ENCODE measurements around the gene FEZF2.

Gene FEZF2

GRCh38 chr3:62343755-62344154, 29.6 kb downstream of the FEZF2 start:
- intact Hi-C loops (cut with DNase I; ENCODE audit: low total_unique reads): loop anchor here (10.0 kb wide), 1 partner anchor 211 kb away; no protein-coding TSS in a partner anchor
- no peak overlapping the region for H3K4me3 ChIP-seq
- no peak overlapping the region for H3K27ac ChIP-seq
- H3K36me3 ChIP-seq: no peaks in the 10 kb centered on the region
- no peaks in the 10 kb centered on the region for H3K27me3 ChIP-seq
- H3K4me1 ChIP-seq: no peaks in the 10 kb centered on the region
- no peak for TF ChIP-seq CTCF (IDR thresholded peaks at IDR 0.05)
- no peak for DNase-seq
- no peaks in the 10 kb centered on the region for H3K9me3 ChIP-seq

- TF ChIP-seq CTCF (IDR thresholded peaks at IDR 0.05): no peak
- no peak overlapping the region for H3K27ac ChIP-seq
- H3K36me3 ChIP-seq: no peaks in the 10 kb centered on the region
- intact Hi-C loops (cut with DNase I; ENCODE audit: low total_unique reads): no loop called here
- no peaks in the 10 kb centered on the region for H3K4me1 ChIP-seq
- H3K27me3 ChIP-seq: no peaks in the 10 kb centered on the region
- H3K9me3 ChIP-seq: no peaks in the 10 kb centered on the region
- H3K4me3 ChIP-seq: no peak overlapping the region
- DNase-seq: no peak
These were observed 38.2 kb downstream of the FEZF2 start for GRCh38 chr3:62335196-62335595.

- peak; percentile 42 to 51 for TF ChIP-seq CTCF (IDR thresholded peaks at IDR 0.05)
- H3K4me1 ChIP-seq: no peaks in the 10 kb centered on the region
- H3K4me3 ChIP-seq: no peak overlapping the region
- no peak overlapping the region for H3K27ac ChIP-seq
- H3K9me3 ChIP-seq: no peaks in the 10 kb centered on the region
- H3K36me3 ChIP-seq: no peaks in the 10 kb centered on the region
- intact Hi-C loops (cut with DNase I; ENCODE audit: low total_unique reads): no loop called here
- DNase-seq: no peak
- no peaks in the 10 kb centered on the region for H3K27me3 ChIP-seq
These were observed 40.5 kb downstream of the FEZF2 start for GRCh38 chr3:62332835-62333244.

GRCh38 chr3:62332017-62332416, 41.3 kb downstream of the FEZF2 start:
- Histone ChIP-seq H3K27me3 (no peaks in the 10 kb centered on the region), H3K27ac (no peak overlapping the region), H3K4me3 (no peak overlapping the region), H3K9me3 (no peaks in the 10 kb centered on the region), H3K4me1 (no peaks in the 10 kb centered on the region), H3K36me3 (no peaks in the 10 kb centered on the region)
- no peak for DNase-seq
- no peak for TF ChIP-seq CTCF (IDR thresholded peaks at IDR 0.05)
- intact Hi-C loops (cut with DNase I; ENCODE audit: low total_unique reads): no loop called here

GRCh38 chr3:62329971-62330370, 43.4 kb downstream of the FEZF2 start:
- DNase-seq: no peak
- no peak for TF ChIP-seq CTCF (IDR thresholded peaks at IDR 0.05)
- Histone ChIP-seq H3K4me3 (no peak overlapping the region), H3K9me3 (no peaks in the 10 kb centered on the region), H3K27ac (no peak overlapping the region), H3K4me1 (no peaks in the 10 kb centered on the region), H3K36me3 (no peaks in the 10 kb centered on the region), H3K27me3 (no peaks in the 10 kb centered on the region)
- intact Hi-C loops (cut with DNase I; ENCODE audit: low total_unique reads): no loop called here

- Histone ChIP-seq H3K4me3 (no peak overlapping the region), H3K9me3 (no peaks in the 10 kb centered on the region), H3K36me3 (peaks cover 0 to 5% (median 0%) of the 10 kb centered on the region in 3 donors), H3K27me3 (no peaks in the 10 kb centered on the region), H3K4me1 (no peaks in the 10 kb centered on the region), H3K27ac (no peak overlapping the region)
- DNase-seq: no peak
- intact Hi-C loops (cut with DNase I; ENCODE audit: low total_unique reads): no loop called here
- TF ChIP-seq CTCF (IDR thresholded peaks at IDR 0.05): no peak
These were observed 47.5 kb downstream of the FEZF2 start for GRCh38 chr3:62325896-62326295.
